GM12872 (cell line): ENCODE measurements around the gene LEUTX.

Experiments used
- CTCF ChIP-seq: IDR thresholded peaks from 3 replicates; pipeline ENCODE4 v1.5.1; 2011; ENCODE audit warnings: low read depth, mild to moderate bottlenecking, low read length, moderate library complexity; ENCODE audit not compliant: insufficient read depth

Gene LEUTX

GRCh38 chr19:39830847-39831246 is 52.2 kb downstream of the LEUTX start:
- no peak for TF ChIP-seq CTCF

GRCh38 chr19:39831679-39832078 is 53.0 kb downstream of the LEUTX start:
- TF ChIP-seq CTCF = no peak

DNA sequence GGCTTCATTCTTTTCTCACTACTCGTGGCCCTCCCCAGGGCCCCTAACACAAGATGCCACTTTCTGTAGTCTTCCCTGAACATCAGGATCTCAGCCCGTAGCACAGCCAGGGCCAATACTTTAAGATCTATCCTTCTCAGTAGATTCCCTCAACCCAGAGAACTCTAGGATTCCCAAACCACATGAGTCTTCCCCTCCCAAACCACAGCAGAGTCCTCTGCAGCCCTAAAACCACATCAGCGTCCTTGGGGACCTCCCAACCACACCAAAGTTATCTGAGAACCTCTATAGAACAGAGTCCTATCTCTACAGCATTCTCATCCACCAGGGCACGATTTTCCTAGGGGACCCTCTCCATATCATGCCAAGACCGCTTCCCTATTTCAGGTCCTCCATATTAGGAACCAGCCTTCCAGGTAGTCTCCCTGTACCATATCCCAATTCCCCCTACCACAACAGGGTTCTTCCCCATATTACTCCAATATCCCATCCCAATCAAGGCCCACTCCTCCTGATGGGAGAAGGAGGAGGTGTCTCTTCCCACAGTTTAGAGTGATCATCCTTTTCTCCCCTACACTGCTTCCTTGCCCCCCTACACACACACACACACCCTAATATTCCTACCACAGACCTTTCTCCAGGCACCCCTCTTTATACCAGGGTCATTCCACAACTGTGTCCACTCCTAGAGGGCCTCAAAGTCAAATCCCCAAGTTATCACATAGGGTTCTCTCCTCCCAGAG is 53.9 kb downstream of the LEUTX start:
- TF ChIP-seq CTCF = no peak

GRCh38 chr19:39833160-39833463 is 54.5 kb downstream of the LEUTX start:
- no peak for TF ChIP-seq CTCF

- no peak for TF ChIP-seq CTCF
Observed at GRCh38 chr19:39833464-39834286, 55.0 kb downstream of the LEUTX start, which contains the start of gene DYRK1B. TSS of gene DYRK1B (minus strand) at chr19:39834162. CDS start at chr19:39831867, 2,295 bp downstream.

GRCh38 chr19:39834287-39834841 is 55.7 kb downstream of the LEUTX start:
- TF ChIP-seq CTCF = no peak
